NCI-H446 treated with DMSO at 0.1 percent for 48 hours (cell line): ENCODE measurements around the gene SNX25.

Experiments
- DNase-seq: peaks from one replicate; lab custom pipeline; 2025; lab: John Stamatoyannopoulos, UW

SNX25 gene

GRCh38 chr4:185380320-185380719, 170.9 kb downstream of the SNX25 start:
- DNase-seq = no peak

- no peak for DNase-seq
These were observed 172.1 kb downstream of the SNX25 start for GRCh38 chr4:185381288-185382196.

GRCh38 chr4:185382754-185383153, 173.4 kb downstream of the SNX25 start:
- no peak for DNase-seq

- DNase-seq = no peak
These were observed 174.1 kb downstream of the SNX25 start for GRCh38 chr4:185383451-185383850.

- no peak for DNase-seq
These were observed 174.7 kb downstream of the SNX25 start for GRCh38 chr4:185384061-185384460.

- DNase-seq = no peak
These were observed 175.5 kb downstream of the SNX25 start for GRCh38 chr4:185384930-185385331.

- DNase-seq = no peak
These were observed 178.6 kb downstream of the SNX25 start for GRCh38 chr4:185387957-185388356.

- DNase-seq = no peak
These were observed 181.5 kb downstream of the SNX25 start for GRCh38 chr4:185390941-185391340.

- DNase-seq = no peak
These were observed 182.8 kb downstream of the SNX25 start for GRCh38 chr4:185392156-185392555.

- no peak for DNase-seq
These were observed 185.3 kb downstream of the SNX25 start for GRCh38 chr4:185394568-185395237.

- no peak for DNase-seq
These were observed 186.0 kb downstream of the SNX25 start, which contains the start of gene LRP2BP for GRCh38 chr4:185395238-185395955. Gene LRP2BP (minus strand): TSS chr4:185395924. CDS start chr4:185378186, 17,738 bp downstream.

GRCh38 chr4:185395956-185396723, 186.7 kb downstream of the SNX25 start:
- peak; percentile 91 for DNase-seq

- no peak for DNase-seq
These were observed 187.5 kb downstream of the SNX25 start, which contains the start of gene ANKRD37 for GRCh38 chr4:185396724-185397385. Gene ANKRD37 (plus strand): TSS chr4:185396841. CDS start chr4:185396924, 83 bp downstream.

- no peak for DNase-seq
These were observed 189.2 kb downstream of the SNX25 start for GRCh38 chr4:185398618-185399017.

GRCh38 chr4:185399466-185399865, 190.1 kb downstream of the SNX25 start:
- DNase-seq = no peak

- DNase-seq = no peak
These were observed 194.6 kb downstream of the SNX25 start for GRCh38 chr4:185404031-185404430.

- DNase-seq = no peak
These were observed 196.1 kb downstream of the SNX25 start for GRCh38 chr4:185405296-185405999.

- no peak for DNase-seq
These were observed 199.0 kb downstream of the SNX25 start for GRCh38 chr4:185408432-185408831.

- DNase-seq = no peak
These were observed 202.5 kb downstream of the SNX25 start for GRCh38 chr4:185411849-185412248.

- no peak for DNase-seq
These were observed 203.0 kb downstream of the SNX25 start for GRCh38 chr4:185412412-185412811.
